B cell (primary cell): ENCODE data around the gene ANKS1B. TPM values are rescaled to one million over a fixed set of nuclear protein-coding genes. Genes with fewer than 3 reads are reported as not detected.

Experiments used
- ATAC-seq: fragments of 200-7000 bp; cut with Tn5 transposase; one replicate; pipeline ENCODE4 v1.10.0; 2021; ENCODE audit warnings: low read depth, mild to moderate bottlenecking, moderate number of reproducible peaks, moderate library complexity
- CTCF ChIA-PET: fragments of 350-600 bp; sonication (Branson Sonifier 250); formaldehyde crosslinking; loops from one replicate; lab custom pipeline; 2021; ENCODE audit warnings: antibody characterized with exemption, inconsistent platforms; lab: Charles Lee
- POLR2A ChIA-PET: fragments of 350-600 bp; sonication (Branson Sonifier 250); formaldehyde crosslinking; loops from one replicate; lab custom pipeline; 2021; ENCODE audit warnings: antibody characterized with exemption; lab: Charles Lee
- DNase-seq: peaks from one replicate; pipeline ENCODE4 v3.0.0; 2013
- H2AFZ ChIP-seq: 2 replicates; pipeline ENCODE4 v1.6.1; 2012; ENCODE audit warnings: mild to moderate bottlenecking, low read depth, low read length; ENCODE audit not compliant: insufficient read depth, poor library complexity, severe bottlenecking
- H3K27ac ChIP-seq, 2 donors: 1 replicate in 1 of 2; 2 replicates in 1 of 2; pipeline ENCODE4 v1.5.1; 2012 to 2013; ENCODE audit warnings: low read length in 2 of 2, mild to moderate bottlenecking in 2 of 2, moderate library complexity in 1 of 2
- H3K27me3 ChIP-seq, 4 experiments: fragments of 200-600 bp in 1 of 4; sonication (generic) in 1 of 4; replicated peaks in 1 of 4; 1 replicate in 2 of 4; 2 replicates in 2 of 4; pipeline versions ENCODE4 v1.6.1 to v1.7.0; 2013 to 2016; ENCODE audit warnings: low read length in 3 of 4, mild to moderate bottlenecking in 2 of 4, mixed read lengths in 1 of 4, moderate library complexity in 1 of 4; ENCODE audit not compliant: insufficient read depth in 4 of 4, control insufficient read depth in 3 of 4; ENCODE audit errors: control extremely low read depth in 1 of 4
- H3K36me3 ChIP-seq, 2 experiments: replicated peaks in 1 of 2; 1 replicate in 1 of 2; 2 replicates in 1 of 2; pipeline versions ENCODE4 v1.6.1 to v1.7.1; 2013; ENCODE audit warnings: low read length in 1 of 2; ENCODE audit not compliant: insufficient read depth in 2 of 2, control insufficient read depth in 1 of 2; ENCODE audit errors: control extremely low read depth in 1 of 2, extremely low read depth in 1 of 2
- H3K4me1 ChIP-seq, 2 donors: fragments of 200-600 bp in 1 of 2; sonication (generic) in 1 of 2; 1 replicate in 1 of 2; 2 replicates in 1 of 2; pipeline versions ENCODE4 v1.5.1 to v1.6.1; 2013 to 2017; ENCODE audit warnings: low read length in 2 of 2; ENCODE audit not compliant: control insufficient read depth in 2 of 2, insufficient read depth in 2 of 2
- H3K4me2 ChIP-seq: replicated peaks from 2 replicates; pipeline ENCODE3; 2012; ENCODE audit warnings: mild to moderate bottlenecking, low read depth, low read length; ENCODE audit not compliant: poor library complexity, severe bottlenecking
- H3K4me3 ChIP-seq, 5 experiments: fragments of 200-600 bp in 1 of 5; sonication (generic) in 1 of 5; 1 replicate in 3 of 5; 2 replicates in 2 of 5; pipeline versions ENCODE4 v1.5.1 to v1.7.0; 2011 to 2016; ENCODE audit warnings: low read length in 4 of 5, mild to moderate bottlenecking in 4 of 5, low read depth in 2 of 5, control low read depth in 1 of 5, moderate library complexity in 1 of 5; ENCODE audit not compliant: insufficient read depth in 1 of 5; ENCODE audit errors: control extremely low read depth in 1 of 5, extremely low read depth in 1 of 5
- H3K79me2 ChIP-seq: fragments of 200-600 bp; sonication (generic); one replicate; pipeline ENCODE4 v1.6.0; 2016; ENCODE audit warnings: low read length; ENCODE audit not compliant: control insufficient read depth, insufficient read depth
- H3K9ac ChIP-seq: fragments of 200-600 bp; sonication (generic); 2 replicates; pipeline ENCODE4 v1.6.1; 2017; ENCODE audit warnings: mild to moderate bottlenecking, low read length, moderate library complexity
- H3K9me3 ChIP-seq, 3 donors: one replicate each; pipeline versions ENCODE4 v1.6.1 to v1.7.1; 2013; ENCODE audit warnings: low read length in 2 of 3; ENCODE audit not compliant: control insufficient read depth in 2 of 3, insufficient read depth in 1 of 3; ENCODE audit errors: control extremely low read depth in 1 of 3
- H4K20me1 ChIP-seq: 2 replicates; pipeline ENCODE4 v1.6.0; 2012; ENCODE audit warnings: mild to moderate bottlenecking, low read length; ENCODE audit not compliant: insufficient read depth, control insufficient read depth, poor library complexity, severe bottlenecking
- H3K27ac Mint-ChIP-seq: one replicate; pipeline ENCODE4 v1.8.0; 2021; ENCODE audit warnings: mixed read lengths
- H3K27me3 Mint-ChIP-seq: one replicate; pipeline ENCODE4 v1.8.0; 2021; ENCODE audit warnings: mixed read lengths
- H3K4me1 Mint-ChIP-seq: one replicate; pipeline ENCODE4 v1.8.0; 2021; ENCODE audit warnings: mixed read lengths
- H3K4me3 Mint-ChIP-seq: one replicate; pipeline ENCODE4 v1.8.0; 2021; ENCODE audit warnings: mixed read lengths
- H3K9me3 Mint-ChIP-seq: one replicate; pipeline ENCODE4 v1.8.0; 2022; ENCODE audit warnings: mixed read lengths; ENCODE audit not compliant: insufficient read depth
- EZH2 ChIP-seq: IDR thresholded peaks from 2 replicates; pipeline ENCODE4 v1.6.1; 2012; ENCODE audit warnings: borderline replicate concordance, low read depth, mild to moderate bottlenecking, moderate library complexity, low read length; ENCODE audit not compliant: insufficient read depth, poor library complexity, severe bottlenecking
- WGBS: methylation state at CpG from one replicate; pipeline ENCODE4 v1.1.5; 2013; ENCODE audit warnings: missing lambda C conversion rate; ENCODE audit not compliant: insufficient coverage; 5-methylcytosine and 5-hydroxymethylcytosine counted together
- intact Hi-C: fragments of 100-400 bp; cut with micrococcal nuclease; formaldehyde crosslinking; loops from one replicate; pipeline ENCODE4 v1.10.0; 2022
- polyA plus RNA-seq: library from polyadenylated mRNA; depleted of rRNA; stranded (reverse); fragments of >200 nt; gene quantifications from 2 replicates; pipeline ENCODE4 v1.2.3, GENCODE V29; 2012
- total RNA-seq, 2 donors: library from RNA; stranded (reverse); fragments of 120-200 nt in 1 of 2; gene quantifications; 1 replicate in 1 of 2; 2 replicates in 1 of 2; pipeline versions ENCODE4 v1.2.3 to v1.2.4, GENCODE V29; 2013 to 2022
- TF ChIP-seq, protein P1 (sequence below): fragments of 200-600 bp; IDR thresholded peaks from one replicate; pipeline ENCODE4 v1.8.0; 2022; ENCODE audit warnings: antibody characterized with exemption, mild to moderate bottlenecking

ANKS1B gene
- total and polyA plus RNA-seq, 2 donors (not counting 1 experiment from before 2014, with no cell fraction given): not detected

DNA sequence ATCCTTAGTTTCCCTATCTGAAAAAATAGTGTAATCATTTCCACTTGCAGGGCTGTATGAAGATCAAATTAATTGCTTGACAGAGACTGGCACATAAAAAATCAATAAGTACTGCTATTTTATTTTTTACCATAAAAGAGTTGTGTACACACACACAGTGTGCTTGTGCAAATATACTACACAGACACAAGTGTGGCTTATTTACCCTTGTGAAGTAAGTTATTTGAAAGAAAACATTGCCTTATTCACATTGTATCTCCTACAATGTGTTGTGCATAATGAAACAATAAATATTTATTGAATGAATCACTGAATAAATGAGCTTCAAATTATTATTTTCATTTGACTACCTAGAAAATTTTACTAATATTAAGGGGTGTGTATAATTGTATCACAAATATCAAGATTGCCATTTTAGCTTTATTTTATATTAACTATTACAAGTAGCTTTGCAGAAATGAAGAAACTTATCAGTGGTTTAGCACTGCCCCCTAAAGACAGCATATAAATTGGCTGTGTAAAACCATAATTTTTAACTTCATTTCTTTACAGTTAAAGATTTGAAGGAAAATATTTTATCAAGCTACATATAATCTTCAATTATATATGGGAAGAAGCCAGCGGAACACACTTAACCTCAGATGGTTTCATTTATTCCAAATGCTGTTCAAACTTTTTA is 325.9 kb downstream of the ANKS1B start:
- no peak overlapping the region for H3K27ac Mint-ChIP-seq
- H3K4me2 ChIP-seq: no peak overlapping the region
- no peaks in the 10 kb centered on the region for H3K4me1 ChIP-seq
- H3K9me3 ChIP-seq: no peaks in the 10 kb centered on the region
- no peaks in the 10 kb centered on the region for H3K4me1 Mint-ChIP-seq
- POLR2A ChIA-PET: no interaction called here
- intact Hi-C loops: no loop called here
- H3K9me3 Mint-ChIP-seq: no peaks in the 10 kb centered on the region
- no peak overlapping the region for H2AFZ ChIP-seq
- no peaks in the 10 kb centered on the region for H3K27me3 Mint-ChIP-seq
- CTCF ChIA-PET: interaction anchor here (1.6 kb wide), 1 partner anchor 616 kb away, joined by 3 read pairs; no protein-coding TSS in a partner anchor
- H3K27ac ChIP-seq: no peak overlapping the region
- no peak overlapping the region for H3K4me3 ChIP-seq
- WGBS: no CpG with 5 or more reads among the region's 1 CpG
- H3K4me3 Mint-ChIP-seq: no peak overlapping the region
- no peaks in the 10 kb centered on the region for H3K27me3 ChIP-seq
- no peak overlapping the region for H3K9ac ChIP-seq
- no peak for DNase-seq
- TF ChIP-seq EZH2: no peak
- TF ChIP-seq, protein P1, sequence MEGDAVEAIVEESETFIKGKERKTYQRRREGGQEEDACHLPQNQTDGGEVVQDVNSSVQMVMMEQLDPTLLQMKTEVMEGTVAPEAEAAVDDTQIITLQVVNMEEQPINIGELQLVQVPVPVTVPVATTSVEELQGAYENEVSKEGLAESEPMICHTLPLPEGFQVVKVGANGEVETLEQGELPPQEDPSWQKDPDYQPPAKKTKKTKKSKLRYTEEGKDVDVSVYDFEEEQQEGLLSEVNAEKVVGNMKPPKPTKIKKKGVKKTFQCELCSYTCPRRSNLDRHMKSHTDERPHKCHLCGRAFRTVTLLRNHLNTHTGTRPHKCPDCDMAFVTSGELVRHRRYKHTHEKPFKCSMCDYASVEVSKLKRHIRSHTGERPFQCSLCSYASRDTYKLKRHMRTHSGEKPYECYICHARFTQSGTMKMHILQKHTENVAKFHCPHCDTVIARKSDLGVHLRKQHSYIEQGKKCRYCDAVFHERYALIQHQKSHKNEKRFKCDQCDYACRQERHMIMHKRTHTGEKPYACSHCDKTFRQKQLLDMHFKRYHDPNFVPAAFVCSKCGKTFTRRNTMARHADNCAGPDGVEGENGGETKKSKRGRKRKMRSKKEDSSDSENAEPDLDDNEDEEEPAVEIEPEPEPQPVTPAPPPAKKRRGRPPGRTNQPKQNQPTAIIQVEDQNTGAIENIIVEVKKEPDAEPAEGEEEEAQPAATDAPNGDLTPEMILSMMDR: no peak
- no peaks in the 10 kb centered on the region for H3K79me2 ChIP-seq
- ATAC-seq: no peak
- H3K36me3 ChIP-seq: no peaks in the 10 kb centered on the region
- no peaks in the 10 kb centered on the region for H4K20me1 ChIP-seq

- 100% methylated on average over 1 of the region's 1 CpG for WGBS
- CTCF ChIA-PET: no interaction called here
- Histone ChIP-seq H3K9ac (no peak overlapping the region), H4K20me1 (no peaks in the 10 kb centered on the region), H2AFZ (no peak overlapping the region), H3K36me3 (no peaks in the 10 kb centered on the region), H3K79me2 (no peaks in the 10 kb centered on the region), H3K27ac (no peak overlapping the region), H3K4me1 (no peaks in the 10 kb centered on the region), H3K4me2 (no peak overlapping the region), H3K4me3 (no peak overlapping the region), H3K27me3 (no peaks in the 10 kb centered on the region), H3K9me3 (no peaks in the 10 kb centered on the region)
- Mint-ChIP-seq H3K9me3 (no peaks in the 10 kb centered on the region), H3K27me3 (no peaks in the 10 kb centered on the region), H3K4me1 (no peaks in the 10 kb centered on the region), H3K4me3 (no peak overlapping the region), H3K27ac (no peak overlapping the region)
- TF ChIP-seq EZH2: no peak
- TF ChIP-seq, protein P1: no peak
- intact Hi-C loops: no loop called here
- POLR2A ChIA-PET: no interaction called here
- ATAC-seq: no peak
- no peak for DNase-seq
Observed at GRCh38 chr12:99649551-99649950, 335.2 kb downstream of the ANKS1B start.
